NCI-H1930 (cell line): ENCODE measurements around the gene TMEM259.

Experiments
- DNase-seq, 2 experiments: peaks; one replicate each; lab custom pipeline; 2025; lab: John Stamatoyannopoulos, UW

Gene TMEM259

DNA sequence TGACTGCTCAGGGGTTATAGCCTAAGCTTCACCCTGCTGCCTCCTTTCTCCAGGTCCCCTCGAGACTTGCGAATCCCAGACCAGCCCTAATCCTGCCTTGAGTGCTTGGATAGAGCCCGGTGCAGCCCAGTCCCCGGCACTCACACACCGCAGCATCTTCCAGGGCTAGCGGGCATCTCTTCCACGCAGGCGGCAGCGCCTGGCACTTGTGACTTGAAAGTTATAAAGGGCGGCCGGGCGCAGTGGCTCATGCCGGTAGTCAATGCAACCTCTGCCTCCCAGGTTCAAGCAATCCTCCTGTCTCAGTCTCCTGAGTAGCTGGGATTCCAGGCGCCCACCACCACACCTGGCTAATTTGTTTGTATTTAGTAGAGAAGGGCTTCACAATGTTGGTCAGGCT, 34.8 kb downstream of the TMEM259 start:
- no peak for DNase-seq

GRCh38 chr19:984165-984967, 36.6 kb downstream of the TMEM259 start, which contains the start of gene WDR18:
Gene WDR18, plus strand, starts transcription at chr19:984345. Its CDS starts 9 bp downstream, at chr19:984354.
- DNase-seq = peak; percentile 73 to 86

DNA sequence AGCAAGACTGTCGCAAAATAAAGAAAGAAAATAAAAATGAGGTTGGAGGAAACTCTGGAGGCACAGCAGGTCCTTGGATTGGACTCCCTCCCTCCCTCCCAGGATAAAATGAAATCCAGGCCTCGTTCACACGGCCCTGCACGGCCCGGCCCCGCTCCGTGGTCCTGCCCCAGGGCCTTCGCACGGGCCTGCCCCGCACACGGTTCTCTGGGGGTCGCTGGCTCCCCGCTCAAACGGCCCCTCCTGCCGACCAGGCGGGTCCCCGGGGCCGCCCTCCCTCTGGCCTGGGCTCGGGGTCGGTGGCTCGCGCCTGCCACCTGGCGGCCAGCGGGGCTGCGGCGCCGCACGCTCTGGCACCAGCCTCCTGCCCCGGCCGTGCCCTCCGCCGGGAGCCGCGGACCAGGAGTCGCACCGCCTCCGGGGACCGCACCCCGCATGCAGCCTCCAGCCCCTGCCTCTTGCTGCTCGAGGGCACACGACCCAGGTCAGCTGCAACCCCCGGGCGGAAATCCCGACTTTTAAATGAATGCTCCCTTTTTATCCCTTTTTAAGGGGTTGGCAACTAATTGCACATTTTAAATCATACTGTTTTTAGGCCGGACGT, 38.3 kb downstream of the TMEM259 start:
- DNase-seq = peak; percentile 18 to 50

DNA sequence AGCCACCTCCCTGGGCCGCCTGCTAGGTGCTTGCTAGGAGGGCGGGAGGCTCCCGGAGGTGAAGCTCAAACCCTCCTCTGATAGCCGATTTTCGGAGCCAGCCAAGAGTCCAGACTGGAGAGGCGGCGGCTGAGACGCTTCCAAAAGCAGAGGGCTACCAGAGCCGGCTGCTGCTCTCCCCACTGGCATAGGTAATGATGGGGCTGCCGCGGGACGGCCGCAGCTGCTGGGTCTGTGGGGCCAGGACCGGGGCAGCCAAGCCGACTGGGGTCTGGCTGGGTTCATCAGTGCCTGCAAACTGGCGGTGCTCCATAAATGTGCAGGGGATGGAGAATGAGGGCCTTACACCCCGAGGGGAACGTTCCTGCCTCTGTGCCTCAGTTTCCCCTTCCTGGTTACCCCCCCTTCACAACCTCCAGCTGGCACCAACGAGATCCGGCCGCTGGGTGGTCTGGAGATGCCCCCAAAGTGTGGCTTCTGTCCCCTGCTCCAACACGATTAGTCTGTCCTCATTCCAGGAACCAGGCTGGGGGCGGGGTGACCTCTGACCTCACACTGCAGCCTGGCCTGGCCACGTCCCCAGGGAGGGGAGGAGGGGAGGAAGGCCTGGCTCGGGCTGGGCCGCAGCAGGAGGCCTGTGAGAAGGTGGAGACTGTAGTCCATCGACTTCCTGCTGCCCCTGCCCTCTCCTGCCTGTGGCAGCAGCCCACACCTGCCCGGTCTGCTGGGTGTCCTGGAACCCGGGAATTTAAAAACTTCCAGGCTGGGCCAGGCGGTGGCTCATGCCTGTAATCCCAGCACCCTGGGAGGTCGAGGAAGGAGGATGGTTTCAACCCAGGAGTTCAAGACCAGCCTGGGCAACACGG, 40.6 kb downstream of the TMEM259 start:
- DNase-seq = no peak

- DNase-seq = no peak
Measured at GRCh38 chr19:979318-979741, 41.6 kb downstream of the TMEM259 start.

GRCh38 chr19:977058-977464, 43.9 kb downstream of the TMEM259 start:
- DNase-seq = no peak

- no peak for DNase-seq
Measured at GRCh38 chr19:976476-976875, 44.4 kb downstream of the TMEM259 start.

DNA sequence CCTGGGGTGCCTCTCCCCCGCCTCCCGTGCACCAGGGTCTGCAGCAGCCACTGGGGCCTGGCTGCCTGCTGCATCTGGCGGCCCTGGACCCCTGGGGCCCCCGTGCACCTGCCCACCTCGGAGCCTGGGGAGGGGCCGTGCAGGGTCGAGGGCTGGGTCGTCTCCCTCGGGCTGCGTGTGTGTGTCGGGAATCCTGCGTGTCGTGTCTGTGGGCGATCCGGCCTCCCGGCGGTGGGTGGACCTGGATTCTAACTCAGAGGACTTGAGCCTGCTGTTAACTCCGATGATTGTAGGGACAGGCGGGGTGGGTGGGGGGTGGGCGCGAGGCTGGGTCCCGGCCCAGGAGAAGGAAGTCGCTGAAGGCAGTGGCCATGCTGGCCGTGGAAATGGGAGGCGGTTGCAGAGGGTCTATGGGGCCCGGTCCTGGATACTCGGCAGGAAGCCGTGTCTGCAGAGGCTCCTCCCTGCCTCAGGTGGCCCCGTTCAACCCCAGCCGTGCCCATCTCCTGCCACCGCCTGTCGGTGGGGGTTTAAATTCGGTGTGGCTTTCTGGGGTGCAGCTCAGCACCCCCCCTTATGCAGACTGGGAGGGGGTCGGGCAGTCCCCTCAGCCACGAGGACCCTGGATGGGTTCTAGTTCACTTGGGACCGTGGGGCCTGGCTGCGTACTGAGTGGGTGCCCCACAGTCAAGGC, 46.2 kb downstream of the TMEM259 start:
- DNase-seq = no peak

- no peak for DNase-seq
Measured at GRCh38 chr19:973726-974563, 47.0 kb downstream of the TMEM259 start.

DNA sequence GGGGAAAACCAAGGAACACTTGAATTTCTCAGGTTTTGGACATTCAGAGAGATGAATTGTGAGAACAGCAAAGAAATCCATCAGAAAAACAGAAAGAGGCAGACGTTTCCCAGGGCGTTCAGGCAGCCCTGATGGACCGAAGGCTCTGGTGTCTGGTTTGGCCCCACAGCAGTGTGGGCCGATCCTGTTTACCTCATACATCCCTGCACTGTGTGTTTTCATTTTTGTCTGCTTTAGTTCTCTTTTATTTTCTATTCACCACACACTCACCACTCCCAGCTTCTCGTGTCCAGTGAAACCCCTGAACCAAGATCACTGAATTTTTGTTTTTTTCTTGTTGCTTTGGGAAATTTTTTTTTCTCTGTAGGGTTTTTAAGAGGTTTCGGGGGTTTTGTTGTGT, 48.6 kb downstream of the TMEM259 start:
- no peak for DNase-seq

DNA sequence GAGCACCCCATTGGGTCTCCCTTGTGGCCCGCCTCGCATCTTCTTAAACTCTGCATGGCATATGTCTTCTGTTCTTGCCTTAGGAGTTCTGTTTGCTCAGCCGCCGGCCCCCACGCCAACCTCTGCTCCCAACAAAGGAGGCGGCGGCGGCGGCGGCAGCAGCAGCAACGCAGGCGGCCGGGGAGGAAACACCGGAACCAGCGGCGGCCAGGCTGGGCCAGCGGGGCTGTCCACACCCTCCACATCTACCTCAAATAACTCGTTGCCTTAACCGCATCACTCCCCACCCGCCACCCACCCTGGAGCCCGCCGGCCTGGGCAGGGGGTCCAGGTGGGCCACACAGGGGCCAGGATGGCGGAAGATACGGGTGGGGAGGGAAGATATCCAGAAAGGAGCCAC, 49.1 kb downstream of the TMEM259 start:
- no peak for DNase-seq

DNA sequence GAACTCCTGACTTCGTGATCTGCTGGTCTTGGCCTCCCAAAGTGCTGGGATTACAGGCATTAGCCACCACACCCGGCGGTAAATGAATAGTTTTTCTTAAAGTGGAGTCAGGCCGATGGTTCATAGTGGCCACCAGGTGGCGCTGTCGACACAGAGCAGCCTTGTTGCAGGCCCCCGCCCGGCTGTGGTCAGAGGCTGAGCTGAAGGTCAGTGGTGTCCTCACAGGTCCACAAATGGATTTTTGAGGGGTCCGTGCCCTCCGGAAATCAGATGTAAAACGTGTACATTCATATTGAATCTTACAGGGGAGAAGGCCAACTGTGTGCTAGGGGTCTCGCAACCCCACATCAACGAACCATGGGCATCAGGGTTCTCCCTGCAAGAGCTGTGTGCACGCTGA, 50.2 kb downstream of the TMEM259 start:
- no peak for DNase-seq

- DNase-seq = no peak
Measured at GRCh38 chr19:966485-967088, 54.3 kb downstream of the TMEM259 start.

DNA sequence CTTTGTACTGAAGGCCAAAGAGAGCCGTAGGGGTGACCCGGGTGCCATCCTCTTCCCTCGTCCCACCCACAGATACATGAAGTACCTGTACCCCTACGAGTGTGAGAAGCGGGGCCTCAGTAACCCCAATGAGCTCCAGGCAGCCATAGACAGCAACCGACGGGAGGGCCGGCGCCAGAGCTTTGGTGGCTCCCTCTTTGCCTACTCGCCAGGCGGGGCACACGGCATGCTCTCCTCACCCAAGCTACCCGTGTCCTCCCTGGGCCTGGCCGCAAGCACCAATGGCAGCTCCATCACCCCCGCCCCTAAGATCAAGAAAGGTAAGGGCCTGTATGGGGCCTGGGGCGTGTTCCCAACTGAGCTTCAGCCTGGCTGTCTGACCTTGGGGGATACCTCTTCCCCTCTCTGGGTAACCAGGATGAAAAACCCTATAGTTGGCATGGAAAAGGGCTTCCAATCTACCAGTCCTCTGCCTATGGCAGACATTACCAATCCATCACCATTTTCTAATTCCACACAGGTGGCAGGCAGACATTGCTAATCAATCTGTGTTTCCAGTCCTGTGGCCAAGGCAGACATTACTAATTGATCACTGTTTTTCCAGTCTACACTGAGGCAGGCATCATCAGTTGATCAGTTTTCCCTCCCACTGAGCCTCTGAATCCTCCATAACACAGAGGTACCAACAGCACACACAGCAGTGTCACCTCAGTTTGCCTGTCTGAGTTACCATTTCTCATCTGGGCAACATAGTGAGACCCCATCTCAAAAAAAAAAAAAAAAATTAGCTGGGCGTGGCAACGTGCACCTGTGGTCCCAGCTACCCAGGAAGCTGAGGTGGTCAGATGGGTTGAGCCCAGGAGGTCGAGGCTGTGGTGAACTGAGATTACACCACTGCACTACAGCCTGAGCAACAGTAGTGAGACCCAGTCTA, 55.9 kb downstream of the TMEM259 start:
- DNase-seq = peak in 1 of 2 experiments; percentile 3

- no peak for DNase-seq
Measured at GRCh38 chr19:964116-964520, 56.8 kb downstream of the TMEM259 start.

DNA sequence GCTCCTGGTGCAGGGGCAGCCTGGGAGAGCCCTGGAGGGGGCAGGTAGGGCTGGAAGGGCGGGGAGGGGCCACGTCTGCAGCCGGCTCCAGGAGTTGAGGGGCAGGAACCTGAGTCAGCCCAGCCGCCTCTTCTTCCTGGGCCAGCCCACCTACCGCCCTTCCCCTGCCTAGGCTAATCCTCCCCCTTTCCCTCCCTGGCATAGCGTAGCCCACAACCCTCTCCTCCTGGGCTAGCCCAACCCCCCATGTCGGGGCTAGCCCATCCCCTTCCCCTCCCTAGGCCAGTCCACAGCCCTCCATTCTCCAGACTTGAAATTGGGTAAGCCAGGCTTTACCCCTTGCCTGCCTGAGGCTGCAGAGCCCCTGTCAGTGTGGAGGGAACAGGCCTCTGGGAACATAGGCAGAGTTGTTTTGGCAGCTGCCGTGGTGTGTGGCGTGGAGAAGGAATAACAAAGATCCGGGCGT, 57.4 kb downstream of the TMEM259 start:
- DNase-seq = no peak

DNA sequence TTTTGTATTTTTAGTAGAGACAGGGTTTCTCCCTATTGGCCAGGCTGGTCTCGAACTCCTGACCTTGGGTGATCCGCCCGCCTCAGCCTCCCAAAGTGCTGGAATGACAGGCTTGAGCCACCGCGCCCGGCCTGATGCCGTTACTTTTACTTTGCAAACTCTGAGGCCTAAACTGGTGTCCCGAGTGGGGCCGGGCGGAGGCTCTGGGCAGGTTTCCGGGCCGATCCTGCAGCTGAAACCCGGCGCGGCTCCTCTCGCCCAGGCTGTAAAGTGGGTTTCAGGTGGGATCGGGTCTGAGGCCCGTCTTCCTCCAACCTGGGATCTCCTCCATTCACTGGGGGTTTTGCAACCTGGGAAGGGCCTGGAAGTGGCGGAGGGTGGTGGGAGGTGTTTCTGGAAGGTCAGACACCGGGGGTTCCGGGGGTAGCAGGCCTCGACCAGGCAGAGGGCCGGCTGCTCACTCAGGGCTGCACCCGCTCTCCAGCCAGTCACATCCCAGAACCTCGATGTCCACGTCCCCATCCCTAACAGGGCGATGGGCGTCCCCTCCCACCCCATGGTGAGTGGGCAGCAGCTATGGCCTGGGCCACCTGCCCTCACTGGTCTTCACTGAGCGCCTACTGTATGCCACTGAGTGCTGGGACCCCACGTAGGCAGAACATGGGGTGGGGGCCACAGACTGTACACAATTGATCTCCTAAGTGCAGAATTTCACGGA, 58.1 kb downstream of the TMEM259 start:
- no peak for DNase-seq

DNA sequence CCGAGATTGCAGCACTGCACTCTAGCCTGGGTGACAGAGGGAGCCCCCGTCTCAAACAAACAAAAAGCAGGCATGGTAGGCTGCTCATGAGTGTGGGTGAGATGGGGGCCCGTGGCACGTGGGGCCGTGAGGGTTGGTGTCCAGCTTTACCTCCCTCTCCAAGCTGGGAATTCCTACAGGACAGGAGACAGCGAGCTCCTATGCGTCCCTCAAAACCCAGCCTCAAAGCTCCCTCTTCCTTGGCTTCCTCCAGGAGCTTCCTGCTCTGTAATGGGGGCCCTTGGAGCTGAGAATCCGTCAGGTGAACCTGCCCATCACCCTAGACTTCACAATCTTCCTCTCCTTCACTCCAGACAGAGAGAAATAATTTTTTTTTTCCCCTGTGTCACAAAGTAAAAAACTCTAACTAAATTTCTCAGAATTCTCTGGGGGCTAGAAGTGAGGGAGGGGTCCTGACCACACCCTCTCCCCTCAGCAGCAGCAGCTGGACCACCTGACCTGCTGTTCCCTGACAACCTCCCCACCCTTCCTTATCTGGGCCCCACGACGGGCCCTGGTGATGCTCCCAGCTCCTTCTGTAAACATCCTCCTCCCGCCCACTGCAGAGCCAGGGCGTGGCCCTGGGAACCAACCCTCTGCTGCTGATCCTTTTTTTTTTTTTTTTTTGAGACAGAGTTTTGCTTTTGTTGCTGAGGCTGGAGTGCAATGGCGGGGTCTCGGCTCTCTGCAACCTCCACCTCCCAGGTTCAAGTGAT, 58.9 kb downstream of the TMEM259 start:
- DNase-seq = no peak
